ENCODE results near the gene RETN. TPM values are rescaled to one million over a fixed set of nuclear protein-coding genes. Genes with fewer than 3 reads are reported as not detected.

RETN gene, protein sequence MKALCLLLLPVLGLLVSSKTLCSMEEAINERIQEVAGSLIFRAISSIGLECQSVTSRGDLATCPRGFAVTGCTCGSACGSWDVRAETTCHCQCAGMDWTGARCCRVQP
- total RNA-seq, result not detected in 2 replicates

DNA sequence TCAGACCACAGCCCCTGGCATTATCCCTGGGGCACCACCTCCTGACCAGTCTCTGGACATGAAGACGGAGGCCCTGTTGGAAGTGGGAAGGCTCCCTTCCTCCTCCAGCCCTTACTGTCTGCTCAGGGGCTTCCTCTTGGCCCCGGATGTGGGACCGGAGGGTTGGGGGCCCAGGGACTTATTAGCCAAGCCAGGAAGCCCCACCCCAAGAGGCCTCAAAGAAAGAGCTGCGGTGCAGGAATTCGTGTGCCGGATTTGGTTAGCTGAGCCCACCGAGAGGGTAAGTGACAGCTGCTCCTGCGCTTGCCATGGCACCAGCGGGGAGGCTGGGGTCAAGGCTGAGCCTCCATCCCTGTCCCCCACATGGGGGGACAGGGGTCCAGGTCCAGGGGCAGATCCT is at the start of gene RETN:
TSS of gene RETN (plus strand) at position 208 of the 400 bp plus-strand sequence. CDS start 278 bp downstream, outside the sequence.

DNA sequence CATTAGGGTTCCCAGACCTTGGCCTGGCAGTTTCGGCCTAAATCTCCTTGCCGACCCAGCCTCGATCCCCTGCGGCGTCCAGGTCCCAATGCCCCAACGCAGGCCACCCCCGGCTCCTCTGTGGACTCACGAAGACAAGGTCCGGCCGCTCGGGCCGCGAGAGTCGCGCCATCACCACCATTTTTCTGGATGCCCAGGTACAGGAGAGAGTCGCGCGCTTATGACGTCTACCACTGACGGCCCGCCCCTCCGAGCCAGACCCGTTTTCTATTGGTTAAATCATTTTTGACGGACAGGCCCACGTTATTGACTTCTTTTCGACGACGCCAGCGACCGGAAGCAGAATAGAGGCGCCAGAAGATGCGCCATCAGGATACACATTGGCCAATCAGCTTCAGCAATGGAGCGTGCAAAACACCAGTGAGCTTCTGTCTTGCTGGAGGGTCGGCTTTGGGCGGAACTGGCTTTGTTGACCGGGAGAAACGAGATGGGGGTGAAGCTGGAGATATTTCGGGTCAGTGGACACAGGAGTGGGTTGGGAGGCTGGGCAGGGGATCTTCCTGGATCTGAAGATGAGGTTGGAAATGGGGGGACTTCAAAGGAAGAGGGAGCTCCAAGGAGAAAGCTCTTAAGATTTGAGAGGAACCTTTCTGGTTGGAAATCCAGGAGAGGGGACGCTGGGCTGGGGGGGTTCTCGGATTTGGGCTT is 39.3 kb upstream of the RETN start, which contains the start of the genes PET100 and XAB2:
TSS of gene PET100 (plus strand) at position 447 of the 708 bp plus-strand sequence. CDS start at position 488, 41 bp downstream.
TSS of gene XAB2 (minus strand) at position 199 of the 708 bp plus-strand sequence. CDS start at position 181, 18 bp downstream.

DNA sequence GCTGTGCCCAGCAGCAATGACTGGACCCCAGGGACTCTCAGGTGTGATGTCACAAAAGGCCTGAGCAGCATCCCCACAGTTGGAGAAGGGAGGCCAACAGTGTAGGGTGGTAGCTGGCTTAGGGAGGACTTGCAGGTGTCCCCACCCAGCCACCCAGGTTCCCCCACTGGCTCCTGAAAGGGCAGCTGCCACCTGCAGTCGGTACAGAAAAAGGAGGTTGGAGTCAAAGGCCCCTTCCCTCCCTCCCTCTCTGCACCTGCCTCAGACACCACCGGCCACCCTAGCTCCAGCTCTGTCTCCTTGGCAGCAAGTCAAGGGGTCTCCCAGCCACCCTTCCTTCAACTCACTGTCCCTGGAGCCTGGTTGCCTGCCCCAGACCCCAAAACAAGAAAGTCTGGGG is 35.2 kb upstream of the RETN start, which contains the start of gene PCP2:
TSS of gene PCP2 (minus strand) at position 22 of the 400 bp plus-strand sequence. CDS start 262 bp downstream, outside the sequence.

DNA sequence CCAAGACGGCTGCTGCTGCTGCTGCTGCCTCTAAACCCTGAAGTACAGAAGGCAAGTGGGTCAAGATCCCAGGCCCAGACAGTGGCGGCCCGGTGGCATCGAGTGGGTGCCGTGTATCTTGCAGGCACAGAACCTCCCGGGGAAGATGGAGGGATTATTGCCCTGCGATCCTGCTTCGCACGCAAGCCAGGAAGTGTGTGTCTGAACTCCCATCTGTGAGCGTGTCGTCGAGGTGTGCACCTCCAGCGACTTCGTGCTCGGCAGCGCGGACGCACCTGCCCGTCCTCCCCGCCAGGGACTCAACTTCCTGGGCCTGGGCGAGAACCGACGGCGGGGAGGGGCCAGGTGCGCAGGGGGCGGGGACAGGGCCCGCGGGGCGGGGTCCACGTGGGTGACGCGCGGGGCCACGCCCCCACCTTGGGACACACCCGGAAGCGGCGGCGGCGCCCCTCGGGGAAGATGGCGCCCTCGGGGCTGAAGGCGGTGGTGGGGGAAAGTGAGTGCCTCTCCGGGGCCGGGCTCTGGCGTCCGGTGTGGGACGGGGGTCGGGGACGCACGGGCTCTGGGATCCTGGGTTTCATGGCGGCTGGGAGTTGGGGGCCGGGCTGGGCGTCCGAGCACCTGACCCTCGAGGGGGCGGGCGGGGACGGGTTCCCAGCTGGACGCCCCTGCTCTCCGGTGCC is 32.0 kb upstream of the RETN start, which contains the start of gene STXBP2:
TSS of gene STXBP2 (plus strand) at position 420 of the 683 bp plus-strand sequence. CDS start at position 460, 40 bp downstream.

DNA sequence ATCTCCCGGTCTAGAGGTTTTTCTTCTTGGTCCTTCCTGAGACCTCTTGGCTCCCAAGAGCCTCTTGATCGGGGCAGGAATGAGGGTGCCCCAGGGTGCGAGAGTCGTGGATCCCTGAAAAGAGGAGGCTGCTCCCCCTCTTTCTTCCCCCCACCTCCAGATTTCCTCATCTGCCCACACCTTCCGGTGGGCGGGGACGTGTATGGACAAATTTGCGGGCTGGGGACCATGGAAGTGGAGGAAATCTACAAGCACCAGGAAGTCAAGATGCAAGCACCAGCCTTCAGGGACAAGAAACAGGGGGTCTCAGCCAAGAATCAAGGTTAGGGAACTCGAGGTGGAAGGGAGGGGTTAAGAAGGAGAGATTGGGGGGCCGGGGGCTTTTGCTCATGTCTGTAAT is 8.0 kb downstream of the RETN start, which contains the start of gene MCEMP1:
TSS of gene MCEMP1 (plus strand) at position 237 of the 400 bp plus-strand sequence. CDS start at position 268, 31 bp downstream.

DNA sequence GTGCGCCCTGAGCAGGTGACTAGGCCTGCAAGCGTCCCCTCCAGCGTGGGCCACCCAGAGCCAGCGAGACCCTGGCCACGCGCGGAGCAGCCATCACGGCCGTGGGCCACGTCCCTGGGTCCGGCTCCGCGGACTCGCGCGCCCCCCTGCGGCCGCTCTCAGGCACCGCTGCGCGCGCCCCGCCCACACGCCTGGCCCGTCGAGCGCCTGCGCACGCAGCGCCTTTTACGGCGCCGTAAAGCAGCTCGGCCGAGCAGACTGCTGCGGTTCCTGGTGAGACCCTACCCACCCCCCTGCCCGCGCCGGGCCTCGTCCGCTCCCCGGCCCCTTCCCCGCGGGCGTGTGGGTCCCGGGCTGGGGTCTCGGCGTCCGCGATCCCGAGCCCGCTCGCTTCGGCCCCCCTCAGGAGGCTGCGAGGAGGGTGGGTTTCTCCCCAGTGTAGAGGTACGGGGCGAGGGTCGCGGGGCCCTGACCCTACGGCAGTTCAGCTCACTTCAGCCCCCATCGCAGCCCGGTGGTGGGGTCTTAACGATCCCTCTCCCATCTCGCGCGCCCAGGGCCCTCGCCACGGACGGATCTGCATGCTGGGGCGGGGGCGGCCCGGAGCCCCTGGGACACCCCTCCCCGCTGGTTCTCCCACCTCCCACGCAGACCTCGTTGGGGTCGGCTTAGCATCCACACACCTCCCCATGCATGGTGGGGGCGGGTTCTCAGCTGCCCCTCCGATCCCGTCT is 11.9 kb downstream of the RETN start, which contains the start of gene TRAPPC5:
TSS of gene TRAPPC5 (plus strand) at position 228 of the 734 bp plus-strand sequence. CDS start 1,421 bp downstream, outside the sequence.

DNA sequence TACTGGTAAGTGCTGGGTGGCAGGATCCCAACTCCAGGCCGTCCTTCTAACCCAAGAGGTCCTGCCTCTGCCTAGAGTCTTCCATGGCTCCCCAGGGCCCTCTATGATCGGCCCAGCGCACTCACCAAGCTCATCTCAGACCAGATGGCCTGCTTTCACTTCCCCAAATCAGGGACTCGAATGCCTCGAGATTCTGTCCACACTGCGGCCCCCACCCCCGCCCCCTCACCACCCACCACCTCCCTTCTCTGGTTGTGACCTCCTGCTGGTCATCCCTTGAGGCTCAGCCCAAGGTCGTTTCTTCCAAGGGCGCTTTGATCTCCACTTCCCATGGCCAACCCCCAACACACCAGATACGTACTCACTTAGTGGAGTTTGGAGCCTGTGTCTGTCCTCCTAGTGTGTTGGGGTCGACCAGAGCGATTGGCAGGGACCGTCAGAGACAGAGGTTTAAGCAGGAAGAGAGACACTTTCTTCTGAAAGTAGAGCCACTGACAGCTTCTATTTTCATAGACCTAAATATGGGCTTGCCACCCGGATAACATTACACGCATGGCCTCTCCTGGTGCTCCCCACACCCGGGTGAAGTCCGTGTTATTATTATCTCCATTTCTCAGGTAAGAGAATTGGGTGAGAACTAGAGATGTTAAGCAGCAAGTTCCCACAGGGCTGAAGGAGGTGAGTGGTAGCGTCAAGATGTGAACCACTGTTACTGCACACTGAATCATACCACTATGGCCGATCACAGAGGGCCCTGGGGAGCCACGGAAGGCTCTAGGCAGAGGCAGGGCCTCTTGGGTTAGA is 33.0 kb downstream of the RETN start, which contains the start of gene FCER2:
TSS of gene FCER2 (minus strand) at position 478 of the 804 bp plus-strand sequence. CDS start 2,371 bp downstream, outside the sequence.

Other genes starting within 250 kb of the RETN start
- gene PEX11G, start 180.0 kb upstream of the RETN start, total RNA-seq, result 1.6 and 3.1 TPM in 2 replicates
- 3.1 and 23.8 TPM in 2 replicates for gene ZNF358, start 152.9 kb upstream of the RETN start, total RNA-seq
- 2.4 and 6.5 TPM in 2 replicates for gene MCOLN1, start 146.4 kb upstream of the RETN start, total RNA-seq
- 51.6 and 92.0 TPM in 2 replicates for gene PNPLA6, start 133.3 kb upstream of the RETN start, total RNA-seq
- 4.4 and 11.6 TPM in 2 replicates for gene CAMSAP3, start 73.2 kb upstream of the RETN start, total RNA-seq
- 31.8 and 44.7 TPM in 2 replicates for gene XAB2, start 39.5 kb upstream of the RETN start, total RNA-seq
- 5.6 and 7.9 TPM in 2 replicates for gene PET100, start 39.3 kb upstream of the RETN start, total RNA-seq
- not detected in 2 replicates for gene PCP2, start 35.3 kb upstream of the RETN start, total RNA-seq
- gene STXBP2, start 31.9 kb upstream of the RETN start, total RNA-seq, result 49.9 and 113 TPM in 2 replicates
- gene MCEMP1, start 8.0 kb downstream of the RETN start, total RNA-seq, result under 0.01 TPM in 1 of 2 replicates, not detected in the other
- 41.7 and 57.2 TPM in 2 replicates for gene TRAPPC5, start 11.8 kb downstream of the RETN start, total RNA-seq
- gene FCER2, start 33.1 kb downstream of the RETN start, total RNA-seq, result not detected in 2 replicates
- gene CLEC4G, start 63.1 kb downstream of the RETN start, total RNA-seq, result not detected in 2 replicates
- not detected in 2 replicates for gene CD209, start 78.5 kb downstream of the RETN start, total RNA-seq
- not detected in 2 replicates for gene CLEC4M, start 94.2 kb downstream of the RETN start, total RNA-seq
- gene EVI5L, start 161.2 kb downstream of the RETN start, total RNA-seq, result 19.8 and 25.5 TPM in 2 replicates
- under 0.01 TPM in 1 of 2 replicates, not detected in the other for gene PRR36, start 205.3 kb downstream of the RETN start, total RNA-seq
- 18.1 and 28.7 TPM in 2 replicates for gene LRRC8E, start 219.5 kb downstream of the RETN start, total RNA-seq
- 15.4 and 20.9 TPM in 2 replicates for gene MAP2K7, start 234.8 kb downstream of the RETN start, total RNA-seq
- gene TGFBR3L, start 245.8 kb downstream of the RETN start, total RNA-seq, result 1.6 and 5.8 TPM in 2 replicates

Data from nasal cavity respiratory epithelium epithelial cell of viscerocranial mucosa (primary cell).